Activated T-cell treated with anti-CD3 and anti-CD28 coated beads, Interleukin-2, amount 50 U/mL, for 72 hours (primary cell): Measurements from ENCODE around the gene PAPPA2. TPM values are rescaled to one million over a fixed set of nuclear protein-coding genes. Genes with fewer than 3 reads are reported as not detected.
"Not testable (repeated sequence)": the region's sequence is repeated elsewhere in the genome, so short reads cannot be mapped to it uniquely, and the experiment has no call there.

ENCODE experiments used
- ATAC-seq, 2 donors: fragments of 150-1000 bp; cut with Tn5 transposase; replicated peaks in 1 of 2; 2 replicates each; pipeline ENCODE4 v1.10.0; 2021; ENCODE audit warnings: moderate library complexity in 2 of 2, mild to moderate bottlenecking in 1 of 2
- DNase-seq, 2 donors: peaks; one replicate each; pipeline ENCODE4 v3.0.0; 2021 to 2022; ENCODE audit warnings: mixed read lengths in 1 of 2
- H3K27ac Mint-ChIP-seq: one replicate; pipeline ENCODE4 v1.8.0; 2022; ENCODE audit warnings: mild to moderate bottlenecking, moderate library complexity, mixed read lengths
- H3K27me3 Mint-ChIP-seq: one replicate; pipeline ENCODE4 v1.8.0; 2022; ENCODE audit warnings: low read depth, mixed read lengths
- H3K36me3 Mint-ChIP-seq, 2 donors: one replicate each; pipeline ENCODE4 v1.8.0; 2022; ENCODE audit warnings: mixed read lengths in 2 of 2, mild to moderate bottlenecking in 1 of 2; ENCODE audit not compliant: insufficient read depth in 2 of 2
- H3K4me1 Mint-ChIP-seq: one replicate; pipeline ENCODE4 v1.8.0; 2022; ENCODE audit warnings: low read depth, mixed read lengths
- H3K4me3 Mint-ChIP-seq, 2 donors: one replicate each; pipeline ENCODE4 v1.8.0; 2022; ENCODE audit warnings: mild to moderate bottlenecking in 2 of 2, mixed read lengths in 2 of 2, moderate library complexity in 2 of 2
- H3K9me3 Mint-ChIP-seq, 2 donors: one replicate each; pipeline ENCODE4 v1.8.0; 2022; ENCODE audit warnings: mixed read lengths in 2 of 2
- total RNA-seq, 2 donors: library from RNA; stranded (reverse); gene quantifications; one replicate each; pipeline ENCODE4 v1.2.3, GENCODE V29; 2022

The PAPPA2 gene, protein sequence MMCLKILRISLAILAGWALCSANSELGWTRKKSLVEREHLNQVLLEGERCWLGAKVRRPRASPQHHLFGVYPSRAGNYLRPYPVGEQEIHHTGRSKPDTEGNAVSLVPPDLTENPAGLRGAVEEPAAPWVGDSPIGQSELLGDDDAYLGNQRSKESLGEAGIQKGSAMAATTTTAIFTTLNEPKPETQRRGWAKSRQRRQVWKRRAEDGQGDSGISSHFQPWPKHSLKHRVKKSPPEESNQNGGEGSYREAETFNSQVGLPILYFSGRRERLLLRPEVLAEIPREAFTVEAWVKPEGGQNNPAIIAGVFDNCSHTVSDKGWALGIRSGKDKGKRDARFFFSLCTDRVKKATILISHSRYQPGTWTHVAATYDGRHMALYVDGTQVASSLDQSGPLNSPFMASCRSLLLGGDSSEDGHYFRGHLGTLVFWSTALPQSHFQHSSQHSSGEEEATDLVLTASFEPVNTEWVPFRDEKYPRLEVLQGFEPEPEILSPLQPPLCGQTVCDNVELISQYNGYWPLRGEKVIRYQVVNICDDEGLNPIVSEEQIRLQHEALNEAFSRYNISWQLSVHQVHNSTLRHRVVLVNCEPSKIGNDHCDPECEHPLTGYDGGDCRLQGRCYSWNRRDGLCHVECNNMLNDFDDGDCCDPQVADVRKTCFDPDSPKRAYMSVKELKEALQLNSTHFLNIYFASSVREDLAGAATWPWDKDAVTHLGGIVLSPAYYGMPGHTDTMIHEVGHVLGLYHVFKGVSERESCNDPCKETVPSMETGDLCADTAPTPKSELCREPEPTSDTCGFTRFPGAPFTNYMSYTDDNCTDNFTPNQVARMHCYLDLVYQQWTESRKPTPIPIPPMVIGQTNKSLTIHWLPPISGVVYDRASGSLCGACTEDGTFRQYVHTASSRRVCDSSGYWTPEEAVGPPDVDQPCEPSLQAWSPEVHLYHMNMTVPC (N-terminal part only)
- total RNA-seq = 1 to 10 TPM; 1.0 to 3.3 TPM

GRCh38 chr1:176462674-176463378 lies at the start of gene PAPPA2:
Gene PAPPA2 (plus strand): TSS chr1:176463175. CDS start chr1:176556323, 93,148 bp downstream.
- H3K4me3 Mint-ChIP-seq = no peak within 1 kb of the TSS
- H3K4me1 Mint-ChIP-seq = no peaks in the 10 kb centered on the region
- DNase-seq (no peak), ATAC-seq (no peak)
- peaks cover 11% of the 10 kb centered on the region for H3K27me3 Mint-ChIP-seq
- no peaks in the 10 kb centered on the region for H3K9me3 Mint-ChIP-seq
- no peak within 1 kb of the TSS for H3K27ac Mint-ChIP-seq
- H3K36me3 Mint-ChIP-seq = no peaks in the 10 kb centered on the region

- Mint-ChIP-seq H3K4me3 (no peak overlapping the region), H3K4me1 (no peaks in the 10 kb centered on the region), H3K9me3 (peaks cover 4 to 11% of the 10 kb centered on the region in 2 donors), H3K27me3 (no peaks in the 10 kb centered on the region), H3K36me3 (no peaks in the 10 kb centered on the region), H3K27ac (no peak overlapping the region)
- DNase-seq (no peak), ATAC-seq (no peak)
Measured at GRCh38 chr1:176416777-176417176, 46.2 kb upstream of the PAPPA2 start.

DNA sequence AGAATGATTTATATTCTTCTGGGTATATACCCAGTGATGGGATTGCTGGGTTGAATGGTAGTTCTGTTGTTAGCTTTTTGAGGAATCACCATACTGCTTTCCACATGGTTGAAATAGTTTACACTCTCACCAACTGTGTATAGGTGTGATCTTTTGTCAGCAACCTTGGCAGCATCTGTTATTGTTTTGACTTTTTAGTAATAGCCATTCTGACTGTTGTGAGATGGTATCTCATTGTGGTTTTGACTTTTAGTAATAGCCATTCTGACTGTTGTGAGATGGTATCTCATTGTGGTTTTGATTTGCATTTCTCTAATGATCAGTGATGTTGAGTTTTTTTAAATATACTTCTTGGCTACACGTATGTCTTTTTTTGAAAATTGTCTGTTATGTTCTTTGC lies 43.4 kb upstream of the PAPPA2 start:
- not testable (repeated sequence) for H3K27ac Mint-ChIP-seq, H3K4me3 Mint-ChIP-seq, ATAC-seq, DNase-seq, H3K4me1 Mint-ChIP-seq, H3K27me3 Mint-ChIP-seq, H3K36me3 Mint-ChIP-seq
- H3K9me3 Mint-ChIP-seq = peaks cover 5 to 13% of the 10 kb centered on the region in 2 donors

DNA sequence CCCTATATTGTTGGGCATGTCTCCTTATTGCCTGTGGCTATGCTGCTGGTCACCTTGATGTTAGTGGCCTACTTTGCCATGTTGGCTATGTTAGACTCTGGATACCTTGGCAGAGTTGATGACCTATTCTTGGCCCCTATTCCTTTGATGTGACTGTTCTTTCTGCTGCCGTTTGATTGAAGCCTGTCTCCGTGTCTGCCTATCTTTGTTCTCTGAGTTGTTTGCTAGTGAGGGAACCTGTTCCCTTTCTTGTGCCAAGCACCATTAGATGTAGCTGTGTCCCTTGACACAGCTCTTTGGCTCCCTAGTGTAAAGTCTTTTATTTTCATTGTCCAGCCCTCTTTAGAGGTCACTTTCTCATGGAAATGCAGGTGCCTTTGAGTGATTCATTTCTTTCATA lies 28.7 kb upstream of the PAPPA2 start:
- peaks cover 0 to 2% of the 10 kb centered on the region in 2 donors for H3K9me3 Mint-ChIP-seq
- ATAC-seq (no peak), DNase-seq (no peak)
- H3K4me1 Mint-ChIP-seq = no peaks in the 10 kb centered on the region
- H3K36me3 Mint-ChIP-seq = no peaks in the 10 kb centered on the region
- no peaks in the 10 kb centered on the region for H3K27me3 Mint-ChIP-seq
- H3K4me3 Mint-ChIP-seq = no peak overlapping the region
- H3K27ac Mint-ChIP-seq = no peak overlapping the region

GRCh38 chr1:176436251-176436650 lies 26.7 kb upstream of the PAPPA2 start:
- Mint-ChIP-seq H3K9me3 (no peaks in the 10 kb centered on the region), H3K36me3 (no peaks in the 10 kb centered on the region), H3K27ac (no peak overlapping the region), H3K4me1 (no peaks in the 10 kb centered on the region), H3K4me3 (no peak overlapping the region), H3K27me3 (no peaks in the 10 kb centered on the region)
- DNase-seq (no peak), ATAC-seq (no peak)

GRCh38 chr1:176440176-176440575 lies 22.8 kb upstream of the PAPPA2 start:
- no peaks in the 10 kb centered on the region for H3K4me1 Mint-ChIP-seq
- H3K36me3 Mint-ChIP-seq = no peaks in the 10 kb centered on the region
- no peak overlapping the region for H3K4me3 Mint-ChIP-seq
- peaks cover 0 to 2% of the 10 kb centered on the region in 2 donors for H3K9me3 Mint-ChIP-seq
- no peak overlapping the region for H3K27ac Mint-ChIP-seq
- ATAC-seq (no peak), DNase-seq (no peak)
- H3K27me3 Mint-ChIP-seq = peaks cover under 1% of the 10 kb centered on the region

GRCh38 chr1:176444286-176444685 lies 18.7 kb upstream of the PAPPA2 start:
- DNase-seq (no peak), ATAC-seq (no peak)
- Mint-ChIP-seq H3K9me3 (peaks cover 0 to 6% of the 10 kb centered on the region in 2 donors), H3K27ac (no peak overlapping the region), H3K4me1 (no peaks in the 10 kb centered on the region), H3K27me3 (peaks cover 6% of the 10 kb centered on the region), H3K36me3 (no peaks in the 10 kb centered on the region), H3K4me3 (no peak overlapping the region)

DNA sequence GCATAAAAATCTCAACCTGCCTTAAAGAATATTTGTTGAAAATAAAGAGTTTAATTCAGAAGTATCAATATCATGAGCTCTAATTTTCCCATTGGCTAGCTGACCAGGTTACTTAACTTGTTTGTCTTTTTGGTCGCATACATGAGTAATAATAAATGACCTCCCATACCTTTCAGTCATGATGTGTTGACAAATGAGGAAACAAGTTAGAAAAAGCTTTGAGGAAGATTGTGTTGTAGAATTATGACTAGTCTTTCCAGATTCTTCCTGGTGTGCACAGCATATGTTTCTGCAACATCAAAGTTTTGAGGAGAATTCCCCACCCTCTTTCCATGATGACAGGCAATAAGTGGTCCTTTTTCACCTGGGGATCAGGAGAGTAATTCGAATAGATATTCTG lies 17.6 kb upstream of the PAPPA2 start:
- H3K4me1 Mint-ChIP-seq = no peaks in the 10 kb centered on the region
- peaks cover 6% of the 10 kb centered on the region for H3K27me3 Mint-ChIP-seq
- H3K9me3 Mint-ChIP-seq = peaks cover 0 to 6% of the 10 kb centered on the region in 2 donors
- H3K36me3 Mint-ChIP-seq = no peaks in the 10 kb centered on the region
- no peak overlapping the region for H3K27ac Mint-ChIP-seq
- ATAC-seq (no peak), DNase-seq (no peak)
- no peak overlapping the region for H3K4me3 Mint-ChIP-seq

DNA sequence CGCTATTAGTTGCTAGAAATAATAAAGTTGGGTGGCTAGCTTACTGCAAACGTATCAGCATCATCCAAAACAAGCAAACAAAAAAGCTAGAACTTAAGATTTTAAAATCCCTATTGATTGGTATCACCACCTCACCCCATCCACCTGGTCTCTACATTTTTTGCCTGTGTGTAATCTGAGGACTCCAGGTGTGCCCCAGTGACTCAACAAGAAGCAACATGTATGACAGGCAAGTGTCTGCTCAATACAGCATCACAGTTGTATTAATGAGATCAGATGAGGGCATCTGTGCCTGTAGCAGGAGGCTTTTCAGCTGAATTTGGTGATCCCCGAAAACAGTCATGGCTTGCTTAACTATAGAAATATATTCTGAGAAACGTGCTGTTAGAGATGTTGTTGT lies 14.6 kb upstream of the PAPPA2 start:
- Mint-ChIP-seq H3K27me3 (peaks cover 6% of the 10 kb centered on the region), H3K4me1 (no peaks in the 10 kb centered on the region), H3K27ac (no peak overlapping the region), H3K9me3 (peaks cover 3 to 10% of the 10 kb centered on the region in 2 donors), H3K36me3 (no peaks in the 10 kb centered on the region), H3K4me3 (no peak overlapping the region)
- no peak for ATAC-seq
- no peak for DNase-seq

GRCh38 chr1:176450526-176450925 lies 12.4 kb upstream of the PAPPA2 start:
- Mint-ChIP-seq H3K27ac (no peak overlapping the region), H3K4me1 (no peaks in the 10 kb centered on the region), H3K4me3 (no peak overlapping the region), H3K27me3 (peaks cover 2% of the 10 kb centered on the region), H3K36me3 (no peaks in the 10 kb centered on the region), H3K9me3 (peaks cover 3 to 8% of the 10 kb centered on the region in 2 donors)
- no peak for DNase-seq
- no peak for ATAC-seq

GRCh38 chr1:176451741-176452140 lies 11.2 kb upstream of the PAPPA2 start:
- not testable (repeated sequence) for H3K4me3 Mint-ChIP-seq, H3K9me3 Mint-ChIP-seq, H3K27ac Mint-ChIP-seq, DNase-seq, H3K4me1 Mint-ChIP-seq, H3K36me3 Mint-ChIP-seq, H3K27me3 Mint-ChIP-seq, ATAC-seq

DNA sequence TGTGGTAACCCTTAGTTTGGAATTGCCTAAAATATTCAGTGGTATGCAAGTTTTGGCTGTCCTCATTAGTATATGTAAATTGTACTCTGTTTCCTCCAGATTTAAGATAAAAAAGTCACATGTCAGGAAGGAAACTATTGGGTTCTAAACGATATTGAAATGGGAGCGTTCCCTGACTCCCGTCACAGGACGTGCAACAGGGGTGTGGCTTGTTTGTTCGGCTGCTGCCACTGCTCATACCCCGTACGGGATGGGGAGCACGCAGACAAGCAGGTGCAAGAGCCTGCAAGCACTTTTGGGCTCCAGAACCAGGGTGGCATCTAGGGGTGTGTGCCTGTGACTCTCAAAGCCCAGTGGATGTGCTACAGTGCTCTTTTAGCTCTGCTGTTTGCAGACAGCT lies 6.2 kb upstream of the PAPPA2 start:
- no peak for DNase-seq
- Mint-ChIP-seq H3K4me1 (no peaks in the 10 kb centered on the region), H3K9me3 (peaks cover 3 to 6% of the 10 kb centered on the region in 2 donors), H3K36me3 (no peaks in the 10 kb centered on the region), H3K27ac (no peak overlapping the region), H3K27me3 (no peaks in the 10 kb centered on the region), H3K4me3 (no peak overlapping the region)
- no peak for ATAC-seq
